ENCODE measurements around the gene PPP1R9B.

PPP1R9B gene

DNA sequence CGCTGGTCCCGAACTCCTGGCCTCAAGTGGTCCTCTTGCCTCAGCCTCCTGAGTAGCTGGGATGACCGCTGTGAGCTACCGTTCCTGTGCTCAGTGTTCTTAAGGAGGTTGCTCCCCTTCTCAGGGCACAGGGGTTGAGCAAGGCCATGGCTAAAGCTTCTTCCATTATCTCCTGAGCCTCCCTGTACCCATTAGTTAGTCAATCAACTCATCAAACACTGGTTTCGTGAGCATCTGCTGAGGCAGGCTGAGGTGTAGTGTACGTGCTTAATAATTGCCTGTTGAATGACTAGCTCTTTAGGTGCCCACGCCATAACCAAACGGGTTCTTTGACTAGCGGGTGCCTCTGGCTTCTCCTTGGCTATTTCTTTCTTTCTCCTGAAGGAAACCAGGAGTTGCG lies 27.0 kb upstream of the PPP1R9B start:
- no peak for DNase-seq
- H3K4me3 ChIP-seq (ENCODE audit: low read depth, low read length) = no peak overlapping the region
- no peaks in the 10 kb centered on the region for H3K27me3 ChIP-seq (replicated peaks)
- in situ Hi-C loops (cut with HindIII; ENCODE audit: low pct_ligation_motif_present, low sequenced_read_pairs) = no loop called here
- peak overlapping the region; percentile 98 for H3K27ac ChIP-seq
- H3K36me3 ChIP-seq (replicated peaks) = peaks cover 7% of the 10 kb centered on the region
- TF ChIP-seq, protein P1, sequence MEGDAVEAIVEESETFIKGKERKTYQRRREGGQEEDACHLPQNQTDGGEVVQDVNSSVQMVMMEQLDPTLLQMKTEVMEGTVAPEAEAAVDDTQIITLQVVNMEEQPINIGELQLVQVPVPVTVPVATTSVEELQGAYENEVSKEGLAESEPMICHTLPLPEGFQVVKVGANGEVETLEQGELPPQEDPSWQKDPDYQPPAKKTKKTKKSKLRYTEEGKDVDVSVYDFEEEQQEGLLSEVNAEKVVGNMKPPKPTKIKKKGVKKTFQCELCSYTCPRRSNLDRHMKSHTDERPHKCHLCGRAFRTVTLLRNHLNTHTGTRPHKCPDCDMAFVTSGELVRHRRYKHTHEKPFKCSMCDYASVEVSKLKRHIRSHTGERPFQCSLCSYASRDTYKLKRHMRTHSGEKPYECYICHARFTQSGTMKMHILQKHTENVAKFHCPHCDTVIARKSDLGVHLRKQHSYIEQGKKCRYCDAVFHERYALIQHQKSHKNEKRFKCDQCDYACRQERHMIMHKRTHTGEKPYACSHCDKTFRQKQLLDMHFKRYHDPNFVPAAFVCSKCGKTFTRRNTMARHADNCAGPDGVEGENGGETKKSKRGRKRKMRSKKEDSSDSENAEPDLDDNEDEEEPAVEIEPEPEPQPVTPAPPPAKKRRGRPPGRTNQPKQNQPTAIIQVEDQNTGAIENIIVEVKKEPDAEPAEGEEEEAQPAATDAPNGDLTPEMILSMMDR (IDR thresholded peaks at IDR 0.05; ENCODE audit: low read depth, low read length, missing control alignments) = no peak

DNA sequence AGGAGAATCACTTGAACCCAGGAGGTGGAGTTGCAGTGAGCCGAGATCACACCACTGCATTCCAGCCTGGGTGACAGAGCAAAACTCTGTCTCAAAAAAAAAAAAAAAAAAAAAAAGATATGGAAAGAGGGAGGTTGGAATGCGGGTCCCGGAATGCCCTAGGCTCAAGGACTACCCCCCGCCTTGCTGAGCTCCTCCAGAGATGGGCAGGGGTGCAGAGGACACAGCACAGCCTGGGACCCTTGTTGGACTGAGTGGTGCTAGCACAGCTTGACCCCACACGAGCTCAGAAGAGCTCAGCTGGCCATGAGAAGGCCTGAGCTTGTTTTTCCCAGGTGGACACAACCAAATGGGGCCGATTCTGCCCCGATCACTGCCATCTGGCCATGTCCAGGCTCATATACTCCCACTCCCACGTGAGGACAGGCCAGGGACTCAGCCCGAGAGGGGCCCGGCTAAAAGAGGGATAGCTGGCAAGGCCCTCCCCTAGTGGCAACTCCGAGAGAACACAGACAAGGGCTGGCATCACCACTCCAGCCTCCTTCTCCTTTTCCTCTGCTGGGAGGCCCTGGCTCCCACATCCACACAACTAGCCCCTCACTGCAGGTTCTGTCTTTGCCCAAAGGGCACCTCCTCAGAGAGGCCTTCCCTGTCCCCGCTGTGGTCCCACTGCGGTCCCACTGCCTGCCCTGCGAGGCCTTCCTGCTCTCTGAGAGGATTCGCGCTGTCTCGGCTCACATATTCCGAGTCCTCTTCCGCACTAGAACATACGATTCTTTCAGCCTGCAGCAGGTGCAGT lies 26.3 kb upstream of the PPP1R9B start:
- no peaks in the 10 kb centered on the region for H3K27me3 ChIP-seq (replicated peaks)
- in situ Hi-C loops (cut with HindIII; ENCODE audit: low pct_ligation_motif_present, low sequenced_read_pairs) = no loop called here
- no peak overlapping the region for H3K4me3 ChIP-seq (ENCODE audit: low read depth, low read length)
- TF ChIP-seq, protein P1 (IDR thresholded peaks at IDR 0.05; ENCODE audit: low read depth, low read length, missing control alignments) = peak; percentile 34
- peaks cover under 1% of the 10 kb centered on the region for H3K36me3 ChIP-seq (replicated peaks)
- peak overlapping the region; percentile 98 for H3K27ac ChIP-seq
- peak; percentile 8 for DNase-seq

DNA sequence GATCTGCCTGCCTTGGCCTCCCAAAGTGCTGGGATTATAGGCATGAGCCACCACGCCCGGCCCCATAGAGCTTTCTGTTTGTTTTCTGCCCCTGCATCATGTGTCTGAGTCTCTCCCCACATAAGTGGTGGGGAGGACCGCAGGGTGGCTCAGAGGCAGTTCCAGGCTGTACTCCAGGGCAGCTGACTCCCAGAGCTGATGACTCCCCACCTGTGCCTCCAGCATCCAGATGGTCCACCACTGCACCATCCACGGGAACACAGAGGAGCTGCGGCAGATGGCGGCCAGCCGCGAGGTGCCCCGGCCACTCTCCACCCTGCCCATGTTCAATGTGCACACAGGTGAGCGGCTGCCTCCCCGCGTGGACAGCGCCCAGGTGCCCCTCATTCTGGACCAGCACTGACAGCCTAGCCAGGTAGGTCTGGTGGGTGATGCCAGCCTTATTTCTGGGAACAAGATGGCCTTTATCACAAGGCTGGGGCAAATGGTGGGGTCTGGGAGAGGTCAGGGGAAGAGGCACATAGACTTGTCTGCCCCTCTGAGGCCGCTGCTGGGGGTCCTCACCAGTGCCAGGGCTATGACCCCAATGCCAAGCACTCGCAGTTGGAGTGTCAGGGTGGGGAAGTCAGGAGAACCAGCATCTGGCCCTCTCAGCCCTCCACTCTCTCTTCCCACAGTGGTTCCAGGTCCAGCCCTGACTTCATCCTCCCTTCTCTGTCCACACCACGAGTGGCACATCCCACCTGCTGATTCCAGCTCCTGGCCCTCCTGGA lies 24.7 kb upstream of the PPP1R9B start:
- H3K27me3 ChIP-seq (replicated peaks) = no peaks in the 10 kb centered on the region
- peak overlapping the region; percentile 91 for H3K27ac ChIP-seq
- no peaks in the 10 kb centered on the region for H3K36me3 ChIP-seq (replicated peaks)
- TF ChIP-seq, protein P1 (IDR thresholded peaks at IDR 0.05; ENCODE audit: low read depth, low read length, missing control alignments) = no peak
- in situ Hi-C loops (cut with HindIII; ENCODE audit: low pct_ligation_motif_present, low sequenced_read_pairs) = no loop called here
- peak; percentile 2 for DNase-seq
- H3K4me3 ChIP-seq (ENCODE audit: low read depth, low read length) = no peak overlapping the region

DNA sequence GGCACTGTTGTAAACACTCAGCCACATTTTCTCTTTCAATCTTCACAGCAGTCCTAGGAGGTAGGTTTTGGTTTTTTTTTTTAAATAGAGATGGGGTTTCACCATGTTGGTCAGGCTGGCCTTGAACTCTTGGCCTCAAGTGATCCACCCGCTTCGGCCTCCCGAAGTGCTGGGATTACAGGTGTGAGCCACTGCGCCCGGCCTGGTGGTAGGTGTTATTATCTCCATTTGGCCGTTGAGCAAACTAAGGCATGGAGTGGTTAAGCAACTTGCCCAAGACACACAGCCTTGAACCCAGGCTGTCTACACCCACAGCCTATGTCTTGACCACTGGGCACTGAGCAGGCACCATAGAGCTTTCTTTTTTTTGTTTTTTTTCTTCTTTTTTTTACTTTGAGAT lies 24.0 kb upstream of the PPP1R9B start:
- peak; percentile 4 for DNase-seq
- Histone ChIP-seq H3K36me3 (replicated peaks) (no peaks in the 10 kb centered on the region), H3K4me3 (ENCODE audit: low read depth, low read length) (no peak overlapping the region), H3K27me3 (replicated peaks) (no peaks in the 10 kb centered on the region), H3K27ac (peak overlapping the region; percentile 91)
- TF ChIP-seq, protein P1 (IDR thresholded peaks at IDR 0.05; ENCODE audit: low read depth, low read length, missing control alignments) = no peak
- in situ Hi-C loops (cut with HindIII; ENCODE audit: low pct_ligation_motif_present, low sequenced_read_pairs) = no loop called here

DNA sequence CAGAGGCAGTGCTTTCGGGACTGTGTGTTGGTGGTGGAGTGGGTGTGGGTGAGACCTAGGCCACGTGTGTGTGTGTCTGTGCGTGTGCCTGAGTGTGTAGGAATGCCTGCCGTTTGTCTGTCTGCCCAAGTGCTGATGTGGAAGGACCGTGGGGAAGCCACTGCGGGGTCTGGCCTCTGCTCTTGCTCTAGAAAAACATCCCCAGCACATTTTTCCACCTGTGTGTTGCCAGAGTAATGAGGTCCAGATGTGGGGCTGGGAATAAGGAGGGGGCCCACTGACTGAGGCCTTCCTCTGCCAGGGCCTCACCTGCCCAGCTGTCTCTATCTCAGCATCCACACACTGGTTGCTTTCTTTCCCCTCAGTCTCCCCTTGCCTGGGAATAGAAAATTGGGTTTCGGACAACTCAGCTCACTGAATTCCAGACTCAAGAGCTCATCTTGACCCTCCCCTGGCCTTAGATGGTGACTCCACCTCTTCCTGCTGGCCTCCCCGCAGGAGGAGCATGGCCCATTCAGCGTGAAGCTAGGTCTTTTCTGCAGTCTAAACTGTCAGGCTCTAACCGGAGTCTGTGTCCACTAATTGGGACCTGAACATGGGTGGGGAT lies 23.0 kb upstream of the PPP1R9B start:
- H3K27me3 ChIP-seq (replicated peaks) = no peaks in the 10 kb centered on the region
- TF ChIP-seq, protein P1 (IDR thresholded peaks at IDR 0.05; ENCODE audit: low read depth, low read length, missing control alignments) = no peak
- DNase-seq = peak; percentile 87
- in situ Hi-C loops (cut with HindIII; ENCODE audit: low pct_ligation_motif_present, low sequenced_read_pairs) = no loop called here
- no peak overlapping the region for H3K4me3 ChIP-seq (ENCODE audit: low read depth, low read length)
- peak overlapping the region; percentile 91 for H3K27ac ChIP-seq
- H3K36me3 ChIP-seq (replicated peaks) = no peaks in the 10 kb centered on the region

Data from brain microvascular endothelial cell (primary cell).